Activated T-cell treated with anti-CD3 and anti-CD28 coated beads, Interleukin-2, amount 50 U/mL, for 24 hours (primary cell): ENCODE measurements around the gene OR2T12.
"Not testable (repeated sequence)": the region's sequence is repeated elsewhere in the genome, so short reads cannot be mapped to it uniquely, and the experiment has no call there.

Experiments used
- DNase-seq: peaks from one replicate; pipeline ENCODE4 v3.0.0-alpha.2; 2020
- H3K27ac Mint-ChIP-seq: 2 replicates; pipeline ENCODE4 v1.8.0; 2020; ENCODE audit warnings: mild to moderate bottlenecking, mixed read lengths
- H3K27me3 Mint-ChIP-seq: 2 replicates; pipeline ENCODE4 v1.8.0; 2020; ENCODE audit warnings: mixed read lengths
- H3K36me3 Mint-ChIP-seq: 2 replicates; pipeline ENCODE4 v1.8.0; 2020; ENCODE audit warnings: low read depth, mixed read lengths
- H3K4me1 Mint-ChIP-seq: 2 replicates; pipeline ENCODE4 v1.8.0; 2020; ENCODE audit warnings: low read depth, mixed read lengths
- H3K4me3 Mint-ChIP-seq: 2 replicates; pipeline ENCODE4 v1.8.0; 2020; ENCODE audit warnings: mild to moderate bottlenecking, moderate library complexity, mixed read lengths
- H3K9me3 Mint-ChIP-seq: 2 replicates; pipeline ENCODE4 v1.8.0; 2020; ENCODE audit warnings: mixed read lengths

The OR2T12 gene, protein sequence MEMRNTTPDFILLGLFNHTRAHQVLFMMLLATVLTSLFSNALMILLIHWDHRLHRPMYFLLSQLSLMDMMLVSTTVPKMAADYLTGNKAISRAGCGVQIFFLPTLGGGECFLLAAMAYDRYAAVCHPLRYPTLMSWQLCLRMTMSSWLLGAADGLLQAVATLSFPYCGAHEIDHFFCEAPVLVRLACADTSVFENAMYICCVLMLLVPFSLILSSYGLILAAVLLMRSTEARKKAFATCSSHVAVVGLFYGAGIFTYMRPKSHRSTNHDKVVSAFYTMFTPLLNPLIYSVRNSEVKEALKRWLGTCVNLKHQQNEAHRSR

DNA sequence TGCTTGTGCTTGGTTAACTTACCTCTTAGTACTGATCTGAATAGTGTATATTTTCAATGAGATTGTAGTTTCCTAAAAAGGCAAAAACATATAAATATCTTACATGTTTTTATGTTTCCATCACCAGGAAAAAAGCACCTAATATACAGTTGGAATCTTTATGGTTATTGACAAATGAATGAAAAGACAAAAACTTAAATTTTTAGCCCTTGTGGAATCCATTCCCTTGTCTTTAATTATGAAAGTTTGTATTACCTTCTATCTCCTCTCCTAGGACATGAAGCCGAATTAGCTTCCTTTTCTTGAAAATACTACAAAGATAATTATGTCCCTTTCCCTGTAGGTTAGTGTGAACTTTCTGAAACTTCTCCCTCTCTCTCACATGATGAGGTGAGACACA lies at the start of gene OR2T12:
Gene OR2T12, minus strand, starts transcription at position 101 of the 400 bp plus-strand sequence. CDS start 7,846 bp downstream, outside the sequence.
- Mint-ChIP-seq H3K9me3 (no peaks in the 10 kb centered on the region), H3K27ac (no peak within 1 kb of the TSS), H3K27me3 (no peaks in the 10 kb centered on the region), H3K4me1 (no peaks in the 10 kb centered on the region), H3K36me3 (no peaks in the 10 kb centered on the region), H3K4me3 (no peak within 1 kb of the TSS)
- DNase-seq = no peak

DNA sequence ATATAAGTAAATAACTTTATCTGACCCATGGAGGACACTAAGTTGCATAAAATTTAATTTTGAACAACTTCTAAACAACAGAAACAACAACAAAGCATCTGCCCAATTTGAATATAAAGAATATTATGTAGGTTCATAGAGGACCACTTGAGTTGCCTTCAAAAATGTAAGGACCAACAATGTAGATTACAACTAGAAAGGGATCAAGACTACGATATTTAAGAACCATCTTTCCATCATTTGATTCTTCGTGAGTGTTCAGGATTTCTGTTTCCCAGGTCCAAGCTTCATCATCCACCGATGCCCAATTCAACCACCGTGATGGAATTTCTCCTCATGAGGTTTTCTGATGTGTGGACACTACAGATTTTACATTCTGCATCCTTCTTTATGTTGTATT lies 45.3 kb upstream of the OR2T12 start, which contains the start of gene OR14C36:
Gene OR14C36, plus strand, starts transcription at position 301 of the 400 bp plus-strand sequence. Its CDS starts 0 bp downstream, at position 301.
- H3K27me3 Mint-ChIP-seq = peaks cover 19% of the 10 kb centered on the region
- DNase-seq = no peak
- no peak within 1 kb of the TSS for H3K4me3 Mint-ChIP-seq
- H3K27ac Mint-ChIP-seq = no peak within 1 kb of the TSS
- no peaks in the 10 kb centered on the region for H3K9me3 Mint-ChIP-seq
- H3K4me1 Mint-ChIP-seq = no peaks in the 10 kb centered on the region
- no peaks in the 10 kb centered on the region for H3K36me3 Mint-ChIP-seq

DNA sequence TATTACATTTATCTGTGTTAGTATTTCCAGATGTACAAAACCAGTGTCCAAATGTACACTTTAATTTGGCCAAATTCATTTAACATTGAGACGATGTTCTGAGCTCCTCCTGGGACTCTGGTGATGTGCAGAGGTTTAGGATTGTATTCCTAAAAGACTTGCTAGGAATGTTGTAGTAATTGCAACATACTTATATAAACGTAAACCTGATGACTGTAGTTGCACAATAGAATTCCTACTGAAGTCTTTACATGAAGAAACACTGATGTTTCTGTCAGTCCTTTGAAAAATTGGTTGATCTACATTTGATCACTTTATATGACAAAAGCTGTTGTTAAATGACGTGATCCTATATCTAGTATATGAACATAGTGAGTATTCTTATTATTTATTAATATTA lies 40.2 kb upstream of the OR2T12 start:
- Mint-ChIP-seq H3K27ac (no peak overlapping the region), H3K36me3 (no peaks in the 10 kb centered on the region), H3K4me3 (no peak overlapping the region), H3K4me1 (no peaks in the 10 kb centered on the region), H3K9me3 (no peaks in the 10 kb centered on the region), H3K27me3 (peaks cover 4% of the 10 kb centered on the region)
- no peak for DNase-seq

DNA sequence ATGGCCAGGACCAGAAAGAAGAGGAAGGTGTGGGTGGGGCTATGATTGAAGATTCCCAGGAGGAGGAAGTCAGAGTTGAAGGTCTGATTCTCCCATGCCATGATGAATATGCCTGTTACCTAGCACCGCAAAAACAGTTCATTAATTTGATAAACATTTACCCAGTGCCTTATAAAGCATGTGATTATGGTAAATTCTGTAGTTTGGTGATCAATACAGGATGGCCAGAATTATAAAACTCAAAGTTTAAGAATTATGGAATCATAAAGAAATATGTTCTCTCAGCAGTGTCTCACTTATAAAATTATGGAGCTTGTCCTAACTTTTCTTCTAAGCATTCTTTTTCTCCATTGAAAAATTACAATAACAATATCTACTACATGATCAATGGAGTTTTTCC lies 21.2 kb upstream of the OR2T12 start, which contains the start of gene OR2M7:
Gene OR2M7, minus strand, starts transcription at position 101 of the 400 bp plus-strand sequence. Its CDS starts 0 bp downstream, at position 101.
- no peak for DNase-seq
- Mint-ChIP-seq H3K27ac (no peak within 1 kb of the TSS), H3K27me3 (no peaks in the 10 kb centered on the region), H3K4me3 (no peak within 1 kb of the TSS), H3K36me3 (no peaks in the 10 kb centered on the region), H3K9me3 (no peaks in the 10 kb centered on the region), H3K4me1 (no peaks in the 10 kb centered on the region)

DNA sequence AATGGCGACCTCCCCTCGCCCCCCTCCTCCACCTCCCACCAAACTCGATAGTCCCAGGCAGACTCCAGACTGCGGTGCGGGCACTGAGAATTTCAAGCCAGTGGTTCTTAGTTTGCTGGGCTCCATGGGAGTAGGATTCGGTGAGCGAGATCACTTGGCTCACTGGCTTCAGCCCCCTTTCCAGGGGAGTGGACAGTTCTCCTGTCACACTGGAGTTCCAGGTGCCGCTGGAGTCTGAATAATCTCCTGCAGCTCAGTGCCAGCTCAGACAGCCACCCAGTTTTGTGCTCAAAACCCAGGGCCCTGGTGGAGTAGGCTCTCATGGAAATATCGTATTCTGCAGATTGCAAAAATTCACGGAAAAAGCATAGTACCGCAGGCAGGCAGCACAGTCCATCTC lies 13.6 kb upstream of the OR2T12 start:
- H3K4me1 Mint-ChIP-seq = no peaks in the 10 kb centered on the region
- H3K36me3 Mint-ChIP-seq = no peaks in the 10 kb centered on the region
- H3K4me3 Mint-ChIP-seq = no peak overlapping the region
- peaks cover 14% of the 10 kb centered on the region for H3K9me3 Mint-ChIP-seq
- no peak for DNase-seq
- H3K27ac Mint-ChIP-seq = no peak overlapping the region
- peaks cover 5% of the 10 kb centered on the region for H3K27me3 Mint-ChIP-seq

DNA sequence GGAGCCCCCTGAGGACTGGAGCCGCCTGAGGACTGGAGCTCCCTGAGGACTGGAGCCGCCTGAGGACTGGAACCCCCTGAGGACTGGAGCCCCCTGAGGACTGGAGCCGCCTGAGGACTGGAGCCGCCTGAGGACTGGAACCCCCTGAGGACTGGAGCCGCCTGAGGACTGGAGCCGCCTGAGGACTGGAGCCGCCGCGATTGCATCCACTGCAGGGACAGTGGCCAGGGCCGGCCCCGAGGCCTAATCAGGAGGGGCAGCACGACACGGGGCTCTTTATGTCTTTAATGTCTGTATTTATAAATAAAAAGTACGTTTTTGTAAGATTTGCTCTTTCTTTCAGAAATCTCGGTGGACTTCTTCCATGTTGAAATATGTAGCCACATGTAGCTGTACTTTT lies 3.5 kb upstream of the OR2T12 start:
- not testable (repeated sequence) for H3K27me3 Mint-ChIP-seq, H3K27ac Mint-ChIP-seq, H3K9me3 Mint-ChIP-seq, H3K4me3 Mint-ChIP-seq, DNase-seq, H3K36me3 Mint-ChIP-seq, H3K4me1 Mint-ChIP-seq

DNA sequence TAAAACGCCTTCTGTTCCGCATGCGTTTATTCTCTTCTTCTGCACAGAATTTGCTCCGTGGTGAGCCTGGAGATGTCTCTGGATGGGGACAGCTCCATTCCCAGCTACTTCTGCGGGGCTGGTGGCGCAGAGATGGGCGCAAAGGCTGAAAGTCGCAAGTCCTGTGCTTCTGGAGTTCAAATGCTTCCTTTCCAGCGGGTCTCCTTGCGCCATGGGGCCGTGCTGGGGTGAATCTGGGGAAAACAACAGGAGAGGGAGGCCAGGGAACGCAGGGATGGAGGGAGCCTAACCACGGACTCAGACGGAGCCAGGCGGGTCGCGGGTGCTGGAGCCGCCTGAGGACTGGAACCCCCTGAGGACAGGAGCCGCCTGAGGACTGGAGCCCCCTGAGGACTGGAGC lies 2.9 kb upstream of the OR2T12 start:
- H3K27ac Mint-ChIP-seq = no peak overlapping the region
- H3K36me3 Mint-ChIP-seq = no peaks in the 10 kb centered on the region
- H3K27me3 Mint-ChIP-seq = no peaks in the 10 kb centered on the region
- DNase-seq = no peak
- H3K9me3 Mint-ChIP-seq = no peaks in the 10 kb centered on the region
- H3K4me1 Mint-ChIP-seq = no peaks in the 10 kb centered on the region
- H3K4me3 Mint-ChIP-seq = no peak overlapping the region

DNA sequence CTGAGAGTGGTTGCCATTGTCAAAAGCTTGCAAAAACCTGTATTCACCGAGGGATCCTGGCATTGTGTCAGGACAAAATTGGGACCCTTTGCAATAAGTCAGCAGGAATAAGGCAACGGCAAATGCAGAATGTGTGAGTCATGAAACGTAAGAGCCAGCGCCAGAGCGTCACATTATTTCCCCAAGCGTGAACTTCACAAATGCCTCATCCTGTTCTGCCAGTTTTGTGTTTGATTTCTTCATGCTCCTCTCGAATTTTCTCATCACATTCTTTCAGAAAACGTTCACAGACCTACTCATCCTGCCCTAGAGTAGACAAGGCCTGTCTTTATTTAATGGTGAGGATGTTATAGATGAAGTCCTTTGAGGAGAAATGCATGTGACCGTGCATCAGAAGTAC lies 2.4 kb upstream of the OR2T12 start:
- not testable (repeated sequence) for H3K36me3 Mint-ChIP-seq, H3K27ac Mint-ChIP-seq, H3K9me3 Mint-ChIP-seq, DNase-seq, H3K4me3 Mint-ChIP-seq, H3K4me1 Mint-ChIP-seq, H3K27me3 Mint-ChIP-seq

DNA sequence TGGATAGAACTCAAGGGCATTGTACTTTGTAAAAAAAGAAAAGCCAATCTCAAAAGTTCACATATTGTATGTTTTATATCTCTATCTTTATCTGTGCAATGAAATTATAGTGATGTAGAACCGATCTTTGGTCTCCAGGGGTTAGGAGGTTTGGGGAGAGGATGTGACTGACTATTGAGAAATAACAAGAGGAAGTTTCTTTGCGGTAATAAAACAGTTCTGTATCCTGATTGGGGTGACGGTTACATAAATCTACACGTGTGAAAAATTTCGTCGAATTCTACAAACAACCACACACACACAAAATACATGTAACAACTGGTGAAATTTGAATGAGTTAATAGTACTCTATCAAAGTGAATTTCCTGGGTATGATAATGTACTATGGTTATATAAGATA lies 14.8 kb downstream of the OR2T12 start:
- H3K4me3 Mint-ChIP-seq = no peak overlapping the region
- peaks cover 3% of the 10 kb centered on the region for H3K27me3 Mint-ChIP-seq
- H3K4me1 Mint-ChIP-seq = no peaks in the 10 kb centered on the region
- no peaks in the 10 kb centered on the region for H3K9me3 Mint-ChIP-seq
- DNase-seq = no peak
- no peaks in the 10 kb centered on the region for H3K36me3 Mint-ChIP-seq
- H3K27ac Mint-ChIP-seq = no peak overlapping the region

DNA sequence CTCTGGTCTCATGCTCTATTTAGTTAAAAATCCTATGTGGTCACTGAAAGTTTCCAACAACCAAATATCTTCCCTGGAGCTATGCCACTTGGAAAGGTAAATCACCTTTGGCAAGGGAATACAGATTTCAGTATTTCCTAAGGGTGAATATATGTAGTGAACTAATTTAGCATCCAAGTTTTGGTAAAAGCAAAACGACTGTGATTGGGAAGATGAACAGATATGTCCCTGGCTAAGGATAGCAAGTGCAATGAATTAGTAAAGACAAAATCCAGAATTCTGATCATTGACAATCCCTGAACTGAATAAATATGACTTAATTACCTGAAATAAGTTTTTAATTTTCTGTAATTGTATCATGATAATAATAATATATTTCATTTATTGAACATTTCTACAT lies 25.3 kb downstream of the OR2T12 start, which contains the start of gene OR2T33:
Gene OR2T33, minus strand, starts transcription at position 101 of the 400 bp plus-strand sequence. CDS start 4,162 bp downstream, outside the sequence.
- no peak for DNase-seq
- H3K27ac Mint-ChIP-seq = no peak within 1 kb of the TSS
- H3K4me3 Mint-ChIP-seq = no peak within 1 kb of the TSS
- H3K36me3 Mint-ChIP-seq = no peaks in the 10 kb centered on the region
- H3K9me3 Mint-ChIP-seq = peaks cover 4% of the 10 kb centered on the region
- H3K27me3 Mint-ChIP-seq = no peaks in the 10 kb centered on the region
- no peaks in the 10 kb centered on the region for H3K4me1 Mint-ChIP-seq

DNA sequence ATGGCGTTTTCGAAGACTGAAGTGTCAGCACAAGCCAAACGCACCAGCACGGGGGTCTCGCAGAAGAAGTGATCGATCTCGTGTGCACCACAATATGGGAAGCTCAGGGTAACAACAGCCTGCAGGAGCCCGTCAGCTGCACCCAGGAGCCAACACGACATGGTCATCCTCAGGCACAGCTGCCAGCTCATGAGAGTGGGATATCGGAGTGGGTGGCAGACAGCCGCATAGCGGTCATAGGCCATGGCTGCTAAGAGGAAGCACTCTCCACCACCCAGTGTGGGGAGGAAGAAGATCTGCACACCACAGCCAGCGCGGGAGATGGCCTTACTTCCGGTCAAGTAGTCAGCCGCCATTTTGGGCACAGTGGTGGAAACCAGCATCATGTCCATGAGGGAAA lies 30.0 kb downstream of the OR2T12 start:
- not testable (repeated sequence) for H3K36me3 Mint-ChIP-seq, H3K4me3 Mint-ChIP-seq, H3K4me1 Mint-ChIP-seq, H3K9me3 Mint-ChIP-seq, H3K27me3 Mint-ChIP-seq, H3K27ac Mint-ChIP-seq, DNase-seq

DNA sequence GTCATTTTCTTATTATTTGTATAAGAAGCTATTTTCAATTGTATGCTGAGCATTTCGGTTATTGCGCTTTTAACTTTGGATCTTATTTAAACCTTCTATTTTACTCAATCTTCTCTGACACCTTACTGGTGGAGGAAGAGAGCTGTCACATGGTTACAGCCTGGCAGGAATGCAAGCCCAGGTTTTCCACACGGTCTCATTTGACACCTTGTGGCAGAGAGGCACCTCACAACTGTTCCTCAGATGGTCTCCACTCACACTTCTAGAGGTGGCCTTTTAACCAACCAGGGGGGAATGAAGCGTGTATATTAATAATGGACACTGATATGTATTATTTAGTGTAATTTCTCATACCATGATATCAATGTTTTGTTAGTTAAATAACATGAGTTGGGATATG lies 35.0 kb downstream of the OR2T12 start:
- Mint-ChIP-seq H3K4me3 (no peak overlapping the region), H3K27ac (no peak overlapping the region), H3K36me3 (no peaks in the 10 kb centered on the region), H3K27me3 (peaks cover 3% of the 10 kb centered on the region), H3K4me1 (no peaks in the 10 kb centered on the region), H3K9me3 (peaks cover 5% of the 10 kb centered on the region)
- DNase-seq = no peak

DNA sequence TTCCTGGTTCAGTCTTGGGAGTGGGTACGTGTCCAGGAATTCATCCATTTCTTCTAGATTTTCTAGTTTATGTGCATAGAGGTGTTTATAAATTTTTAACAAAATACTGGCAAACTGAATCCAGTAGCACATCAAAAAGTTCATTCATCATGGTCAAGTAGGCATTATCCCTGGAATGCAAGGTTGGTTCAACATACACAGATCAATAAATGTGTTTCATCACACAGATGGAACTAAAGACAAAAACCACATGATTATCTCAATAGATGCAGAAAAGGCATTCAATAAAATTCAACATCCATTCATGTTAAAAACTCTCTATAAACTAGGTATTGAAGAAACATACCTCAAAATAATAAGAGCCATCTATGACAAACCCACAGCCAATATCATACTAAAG lies 43.9 kb downstream of the OR2T12 start:
- not testable (repeated sequence) for H3K27me3 Mint-ChIP-seq

DNA sequence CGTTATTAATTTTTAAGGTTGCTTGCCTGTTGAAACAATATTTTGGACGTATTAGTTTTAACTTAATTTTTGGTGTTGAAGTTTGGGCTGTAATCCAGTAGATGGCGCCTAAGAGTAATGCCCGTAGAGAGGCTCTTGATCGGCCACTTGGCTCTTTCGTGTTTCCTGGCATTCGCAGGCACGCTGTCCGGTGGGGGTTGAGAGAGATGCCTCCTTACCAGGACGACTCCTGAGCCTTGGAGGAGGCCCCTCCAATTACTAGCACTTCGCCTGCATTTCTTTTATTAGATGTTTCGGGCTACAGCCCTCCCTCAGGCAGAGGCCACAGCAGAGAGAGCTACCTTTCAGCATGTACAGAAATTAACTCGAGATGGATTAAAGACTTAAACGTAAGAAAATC lies 60.0 kb downstream of the OR2T12 start:
- DNase-seq = peak; percentile 34
- Mint-ChIP-seq H3K9me3 (no peaks in the 10 kb centered on the region), H3K4me1 (peaks cover 2% of the 10 kb centered on the region), H3K27me3 (peaks cover 17% of the 10 kb centered on the region), H3K4me3 (no peak overlapping the region), H3K36me3 (no peaks in the 10 kb centered on the region), H3K27ac (no peak overlapping the region)

More for the DNA sequence above, 43.9 kb downstream of the OR2T12 start:
- H3K36me3 Mint-ChIP-seq, DNase-seq, H3K27ac Mint-ChIP-seq, H3K4me1 Mint-ChIP-seq, H3K4me3 Mint-ChIP-seq: not testable (repeated sequence)
- peaks cover 13% of the 10 kb centered on the region for H3K9me3 Mint-ChIP-seq
